ENCODE results near the gene ULBP1. TPM values are rescaled to one million over a fixed set of nuclear protein-coding genes. Genes with fewer than 3 reads are reported as not detected.

Gene ULBP1
- total and polyA plus RNA-seq, 4 donors: 0.59 to 6.2 (median 1.8) TPM

GRCh38 chr6:149995971-149996370 is 32.2 kb downstream of the ULBP1 start:
- H3K4me3 ChIP-seq: no peak overlapping the region
- TF ChIP-seq CTCF (IDR thresholded peaks at IDR 0.05; ENCODE audit: control extremely low read depth, extremely low read depth): no peak
- H3K4me1 ChIP-seq (ENCODE audit: control insufficient read depth in 5 of 5, insufficient read depth in 5 of 5, low read length in 5 of 5): peaks cover 0 to 5% (median under 1%) of the 10 kb centered on the region in 5 donors
- DNase-seq: no peak
- 88 to 90% methylated on average over 7 of the region's 7 CpGs for WGBS, 2 donors
- H3K27me3 ChIP-seq (ENCODE audit: control insufficient read depth in 3 of 3, insufficient read depth in 3 of 3, low read length in 2 of 3): peaks cover 7 to 42% (median 35%) of the 10 kb centered on the region in 3 donors
- no peak for ATAC-seq (ENCODE audit: insufficient read depth, low FRiP score)
- H3K9ac ChIP-seq (ENCODE audit: insufficient read depth in 1 of 2, low read length in 2 of 2): no peak overlapping the region
- H3K27ac ChIP-seq (ENCODE audit: low read depth in 1 of 2, low read length in 1 of 2): no peak overlapping the region
- H3K36me3 ChIP-seq (ENCODE audit: control insufficient read depth in 4 of 4, insufficient read depth in 4 of 4, low read length in 4 of 4): no peaks in the 10 kb centered on the region
- H3K9me3 ChIP-seq (ENCODE audit: control insufficient read depth in 4 of 4, insufficient read depth in 3 of 4, low read length in 3 of 4): no peaks in the 10 kb centered on the region

GRCh38 chr6:149999636-150000035 is 35.9 kb downstream of the ULBP1 start:
- Histone ChIP-seq H3K4me1 (ENCODE audit: control insufficient read depth in 5 of 5, insufficient read depth in 5 of 5, low read length in 5 of 5) (peaks cover 0 to 4% (median 0%) of the 10 kb centered on the region in 5 donors), H3K27me3 (ENCODE audit: control insufficient read depth in 3 of 3, insufficient read depth in 3 of 3, low read length in 2 of 3) (peaks cover 2 to 7% (median 6%) of the 10 kb centered on the region in 3 donors), H3K4me3 (no peak overlapping the region), H3K9me3 (ENCODE audit: control insufficient read depth in 4 of 4, insufficient read depth in 3 of 4, low read length in 3 of 4) (no peaks in the 10 kb centered on the region), H3K9ac (ENCODE audit: insufficient read depth in 1 of 2, low read length in 2 of 2) (no peak overlapping the region), H3K36me3 (ENCODE audit: control insufficient read depth in 4 of 4, insufficient read depth in 4 of 4, low read length in 4 of 4) (no peaks in the 10 kb centered on the region), H3K27ac (ENCODE audit: low read depth in 1 of 2, low read length in 1 of 2) (no peak overlapping the region)
- ATAC-seq (ENCODE audit: insufficient read depth, low FRiP score): no peak
- DNase-seq: no peak
- 83 to 91% methylated on average over 2 of the region's 2 CpGs for WGBS, 2 donors
- TF ChIP-seq CTCF (IDR thresholded peaks at IDR 0.05; ENCODE audit: control extremely low read depth, extremely low read depth): no peak

- ATAC-seq (ENCODE audit: insufficient read depth, low FRiP score) (no peak), DNase-seq (no peak)
- Histone ChIP-seq H3K9ac (ENCODE audit: insufficient read depth in 1 of 2, low read length in 2 of 2) (no peak overlapping the region), H3K4me1 (ENCODE audit: control insufficient read depth in 5 of 5, insufficient read depth in 5 of 5, low read length in 5 of 5) (peaks cover 0 to 9% (median 0%) of the 10 kb centered on the region in 5 donors), H3K4me3 (no peak overlapping the region), H3K36me3 (ENCODE audit: control insufficient read depth in 4 of 4, insufficient read depth in 4 of 4, low read length in 4 of 4) (no peaks in the 10 kb centered on the region), H3K9me3 (ENCODE audit: control insufficient read depth in 4 of 4, insufficient read depth in 3 of 4, low read length in 3 of 4) (no peaks in the 10 kb centered on the region), H3K27me3 (ENCODE audit: control insufficient read depth in 3 of 3, insufficient read depth in 3 of 3, low read length in 2 of 3) (no peaks in the 10 kb centered on the region), H3K27ac (ENCODE audit: low read depth in 1 of 2, low read length in 1 of 2) (no peak overlapping the region)
- WGBS, 2 donors: 76 to 90% methylated on average over 3 of the region's 3 CpGs
- no peak for TF ChIP-seq CTCF (IDR thresholded peaks at IDR 0.05; ENCODE audit: control extremely low read depth, extremely low read depth)
Observed at GRCh38 chr6:150001295-150002008, 37.7 kb downstream of the ULBP1 start.
